Hematopoietic multipotent progenitor cell (in vitro differentiated cells): ENCODE data around the gene UNKL. TPM values are rescaled to one million over a fixed set of nuclear protein-coding genes. Genes with fewer than 3 reads are reported as not detected.

Source experiments
- DNase-seq, 3 donors: peaks; one replicate each; pipeline ENCODE4 v3.0.0-alpha.2; 2011 to 2015; ENCODE audit warnings: low read depth in 2 of 3, low spot score in 2 of 3
- total RNA-seq: library from RNA; depleted of rRNA; stranded (reverse); fragments of >200 nt; gene quantifications from one replicate; pipeline ENCODE4 v1.2.3, GENCODE V29; 2012

The UNKL gene, protein sequence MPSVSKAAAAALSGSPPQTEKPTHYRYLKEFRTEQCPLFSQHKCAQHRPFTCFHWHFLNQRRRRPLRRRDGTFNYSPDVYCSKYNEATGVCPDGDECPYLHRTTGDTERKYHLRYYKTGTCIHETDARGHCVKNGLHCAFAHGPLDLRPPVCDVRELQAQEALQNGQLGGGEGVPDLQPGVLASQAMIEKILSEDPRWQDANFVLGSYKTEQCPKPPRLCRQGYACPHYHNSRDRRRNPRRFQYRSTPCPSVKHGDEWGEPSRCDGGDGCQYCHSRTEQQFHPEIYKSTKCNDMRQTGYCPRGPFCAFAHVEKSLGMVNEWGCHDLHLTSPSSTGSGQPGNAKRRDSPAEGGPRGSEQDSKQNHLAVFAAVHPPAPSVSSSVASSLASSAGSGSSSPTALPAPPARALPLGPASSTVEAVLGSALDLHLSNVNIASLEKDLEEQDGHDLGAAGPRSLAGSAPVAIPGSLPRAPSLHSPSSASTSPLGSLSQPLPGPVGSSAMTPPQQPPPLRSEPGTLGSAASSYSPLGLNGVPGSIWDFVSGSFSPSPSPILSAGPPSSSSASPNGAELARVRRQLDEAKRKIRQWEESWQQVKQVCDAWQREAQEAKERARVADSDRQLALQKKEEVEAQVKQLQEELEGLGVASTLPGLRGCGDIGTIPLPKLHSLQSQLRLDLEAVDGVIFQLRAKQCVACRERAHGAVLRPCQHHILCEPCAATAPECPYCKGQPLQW
- 45.5 TPM for total RNA-seq

DNA sequence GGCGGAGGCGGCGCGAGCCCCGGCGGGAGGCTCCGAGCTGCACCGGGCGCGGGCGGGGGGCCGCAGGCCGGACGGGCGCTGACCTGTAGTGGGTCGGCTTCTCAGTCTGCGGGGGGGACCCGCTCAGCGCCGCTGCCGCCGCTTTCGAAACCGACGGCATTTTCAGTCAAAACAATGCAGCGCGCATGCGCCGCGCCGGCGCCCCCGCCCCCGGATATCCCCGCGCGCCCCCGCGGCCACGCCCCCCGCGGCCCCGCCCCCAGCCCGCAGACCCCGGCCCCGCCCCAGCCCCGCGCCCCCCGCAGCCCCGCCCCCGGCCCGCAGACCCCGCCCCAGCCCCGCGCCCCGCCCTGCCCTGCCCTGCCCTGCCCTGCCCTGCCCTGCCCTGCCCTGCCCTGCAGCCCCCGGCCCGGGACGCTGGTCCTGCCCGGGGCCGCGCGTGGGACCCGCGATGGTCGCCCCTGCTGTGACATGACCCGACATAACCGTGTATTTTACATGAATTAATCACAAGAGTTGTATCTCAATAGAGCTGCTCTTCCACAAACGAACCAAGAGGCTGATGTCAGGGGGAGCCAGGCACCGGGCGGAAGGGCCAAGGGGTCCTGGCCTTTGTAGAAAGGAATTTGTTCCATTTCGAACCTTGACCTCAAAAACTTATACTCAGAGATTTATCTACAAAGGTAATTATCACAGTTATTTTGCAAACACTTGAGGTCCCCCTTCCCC is at the start of gene UNKL:
Gene UNKL, minus strand, starts transcription at position 173 of the 729 bp plus-strand sequence. Its CDS starts 13 bp downstream, at position 160.
- DNase-seq, result peak; percentile 76 to 80 (median 78)

GRCh38 chr16:1461146-1461545 is 46.6 kb upstream of the UNKL start:
- no peak for DNase-seq

DNA sequence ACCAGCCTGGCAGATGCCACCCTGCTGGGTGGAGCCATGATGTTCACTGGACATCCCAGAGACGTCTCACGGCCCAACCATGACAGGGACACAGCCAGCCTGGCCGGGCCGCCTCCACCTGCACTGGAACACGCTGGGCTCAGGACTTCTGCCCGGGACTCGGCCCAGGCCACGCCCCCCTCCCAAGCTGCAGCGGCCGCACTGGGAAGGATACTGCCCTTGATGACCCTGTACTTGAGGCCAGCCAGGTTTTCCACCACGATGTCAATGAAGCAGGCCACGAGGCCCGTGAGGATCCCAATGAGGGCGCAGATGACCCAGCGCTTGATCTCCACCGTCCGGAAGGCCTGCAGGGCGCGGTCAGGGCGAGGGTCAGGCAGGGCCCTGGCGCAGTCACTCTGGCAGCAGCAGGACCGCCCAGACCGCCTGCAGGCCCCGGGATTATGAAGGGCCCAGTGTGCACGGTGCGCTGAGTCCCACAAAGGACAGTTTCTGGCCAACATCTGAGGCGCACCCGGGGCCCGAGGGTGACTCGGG is 46.2 kb upstream of the UNKL start:
- DNase-seq, result no peak

DNA sequence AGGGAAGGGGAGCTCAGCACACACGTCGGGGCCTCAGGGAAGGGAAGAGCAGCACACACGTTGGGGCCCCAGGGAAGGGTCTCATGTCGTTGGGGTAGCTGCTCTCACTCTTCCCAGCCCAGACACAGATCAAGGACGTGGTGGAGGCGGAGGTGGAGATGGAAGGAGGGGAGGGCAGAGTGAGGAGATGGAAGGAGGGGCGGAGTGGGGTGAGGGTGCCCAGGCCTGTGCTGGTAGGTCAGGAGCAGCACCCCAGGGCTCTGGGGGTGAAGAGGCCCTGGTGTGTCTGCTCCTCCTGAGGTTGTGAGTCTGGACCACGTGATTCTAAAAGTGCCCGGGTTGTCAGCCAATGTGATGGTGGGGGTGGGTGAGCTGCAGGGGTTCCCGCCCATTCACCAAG is 45.5 kb upstream of the UNKL start:
- no peak for DNase-seq

DNA sequence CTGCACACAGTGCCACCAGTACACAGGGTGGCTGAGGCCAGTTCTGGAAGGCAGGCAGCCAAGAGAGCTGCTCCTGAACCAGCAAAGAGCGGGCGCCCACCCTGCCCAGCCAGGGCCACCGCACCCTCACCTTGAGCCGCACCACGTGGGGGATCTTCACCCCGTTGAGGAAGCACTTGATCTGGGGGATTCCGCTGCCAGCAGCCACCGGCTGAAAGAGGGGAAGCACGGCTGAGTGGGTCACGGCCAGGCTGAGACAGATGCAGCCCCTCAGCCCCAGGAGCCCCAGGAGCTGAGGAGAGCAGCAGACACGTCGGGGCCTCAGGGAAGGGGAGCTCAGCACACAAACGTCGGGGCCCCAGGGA is 44.5 kb upstream of the UNKL start:
- DNase-seq, result peak in 2 of 3 donors; percentile 44 to 52

DNA sequence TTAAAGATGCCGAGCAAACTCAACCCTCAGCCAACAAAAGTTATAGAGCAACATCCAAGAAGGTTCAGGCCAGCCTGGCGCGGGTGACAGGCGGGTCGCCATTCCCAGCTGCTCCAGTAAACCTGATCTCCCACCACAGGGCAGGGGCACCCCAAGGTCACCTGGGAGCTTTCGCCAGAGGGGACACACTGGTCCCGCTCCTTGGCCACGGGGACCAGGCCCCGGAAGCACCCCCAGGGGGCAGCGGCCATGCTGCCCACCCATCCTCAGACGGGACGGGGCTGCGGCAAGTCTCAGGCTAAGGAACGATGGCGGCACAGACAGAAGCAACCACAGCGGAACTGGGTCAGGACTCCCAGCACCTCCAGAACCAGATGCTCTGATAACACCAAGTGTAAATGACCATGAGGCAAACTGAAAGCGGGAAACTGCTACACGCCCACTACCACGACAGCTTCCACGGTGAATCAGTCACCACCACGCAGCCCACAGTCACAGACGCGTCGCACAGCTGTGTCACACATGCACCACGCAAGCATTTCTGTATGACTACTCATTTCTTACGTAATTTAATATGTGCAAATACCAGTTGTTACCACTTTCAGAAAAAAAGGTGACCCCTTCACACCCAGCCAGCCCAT is 44.0 kb upstream of the UNKL start:
- DNase-seq, result no peak

DNA sequence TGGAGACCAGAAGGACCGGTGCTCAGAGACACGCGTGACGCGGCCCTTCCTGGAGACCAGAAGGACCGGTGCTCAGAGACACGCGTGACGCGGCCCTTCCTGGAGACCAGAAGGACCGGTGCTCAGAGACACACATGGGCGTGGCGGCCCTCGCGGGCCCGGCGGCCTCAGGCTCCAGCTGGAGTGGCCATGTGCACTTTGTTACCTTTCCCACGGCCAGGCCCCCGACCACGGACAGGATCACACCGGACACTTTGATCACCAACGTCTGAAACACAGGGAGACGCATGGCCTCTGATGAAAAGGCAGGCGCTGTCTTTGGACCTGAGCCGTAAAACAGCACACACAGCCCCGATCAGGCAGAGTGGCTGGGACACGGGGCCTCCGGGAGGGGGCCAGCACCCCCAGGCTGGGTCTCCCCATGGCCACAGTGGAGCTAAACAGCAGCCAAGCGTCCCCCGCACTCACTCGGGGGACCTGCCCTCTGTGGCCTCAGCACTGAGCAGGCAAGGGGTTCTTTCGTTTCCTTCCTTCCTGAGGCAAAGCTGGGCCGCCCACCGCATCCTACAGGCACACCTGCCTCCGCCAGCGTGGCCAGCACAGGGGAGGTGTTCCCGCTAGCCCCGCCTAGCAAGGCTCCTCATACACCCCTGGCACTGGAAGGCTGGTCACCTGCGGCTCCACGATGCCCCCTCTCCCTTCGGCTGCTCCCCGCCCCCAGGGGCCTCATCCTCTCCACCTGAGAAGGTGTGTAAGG is 43.2 kb upstream of the UNKL start:
- DNase-seq, result peak in 1 of 3 donors; percentile 63

- DNase-seq, result no peak
These were observed 42.4 kb upstream of the UNKL start for GRCh38 chr16:1456951-1457350.

DNA sequence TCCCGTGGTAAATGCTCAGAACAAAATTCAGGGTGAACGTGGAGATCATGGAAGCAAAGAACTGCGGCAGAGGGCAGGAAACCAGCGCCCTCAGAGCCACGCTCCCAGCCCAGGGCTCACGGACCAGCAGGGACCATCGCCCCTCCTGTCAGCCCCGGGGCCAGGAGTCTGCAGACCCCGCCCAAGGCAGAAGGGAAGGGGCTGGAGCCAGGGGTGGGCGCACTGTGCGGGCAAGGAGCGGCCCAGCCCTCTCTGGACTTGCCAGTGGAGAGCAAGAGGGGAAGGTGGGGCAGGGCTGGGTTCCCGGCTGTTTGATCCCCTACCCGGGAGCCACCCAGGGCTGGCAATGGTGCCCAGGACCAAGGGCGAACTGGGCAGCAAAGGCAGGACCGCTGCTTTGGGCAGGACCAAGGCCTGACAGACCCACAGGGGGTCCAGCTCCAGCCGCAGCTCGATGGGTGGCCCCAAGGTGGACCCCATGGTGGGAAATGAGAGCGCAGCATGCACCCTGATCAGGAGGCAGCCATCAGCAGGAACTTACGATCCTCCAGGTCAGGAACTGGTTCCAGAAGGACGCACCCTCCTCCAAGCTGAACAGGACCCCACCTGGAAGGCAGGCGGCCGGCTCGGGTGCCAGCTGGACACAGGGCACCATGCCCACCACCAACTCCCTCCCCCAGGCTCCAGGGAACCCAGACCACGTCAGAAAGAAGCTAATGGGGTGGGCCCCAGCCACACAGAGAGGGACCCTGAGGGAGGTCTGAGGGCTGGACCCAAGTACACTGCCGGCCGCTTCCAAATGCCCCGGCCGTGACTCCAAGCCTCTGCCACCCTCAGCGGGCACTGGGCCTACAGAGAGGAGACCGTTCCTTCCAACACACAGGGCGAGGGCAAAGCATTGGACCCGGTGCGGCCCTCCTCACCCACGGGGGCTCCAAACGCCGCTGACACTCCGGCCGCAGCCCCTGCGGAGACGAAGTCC is 41.0 kb upstream of the UNKL start:
- DNase-seq, result no peak

DNA sequence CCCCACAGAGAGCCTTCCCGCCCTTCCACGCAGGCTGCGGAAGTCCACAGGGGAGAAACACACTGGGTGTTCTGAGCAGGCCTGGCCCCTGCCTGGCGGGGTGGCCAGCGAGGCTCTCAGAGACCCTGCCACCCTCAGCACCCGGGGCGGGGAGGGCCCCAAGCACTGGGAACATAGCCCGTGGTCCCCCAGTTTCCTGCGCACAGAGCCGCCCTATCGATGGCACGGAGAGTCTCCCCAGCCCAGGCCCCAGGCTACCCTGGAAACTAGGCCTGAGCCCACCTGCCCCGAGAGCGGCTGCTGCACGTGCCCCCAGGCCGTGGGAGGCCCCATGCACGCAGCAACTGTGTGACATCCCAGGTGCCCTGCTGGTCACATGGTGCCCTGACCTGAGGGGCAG is 40.1 kb upstream of the UNKL start:
- no peak for DNase-seq

GRCh38 chr16:1453316-1453715 is 38.8 kb upstream of the UNKL start:
- DNase-seq, result no peak

DNA sequence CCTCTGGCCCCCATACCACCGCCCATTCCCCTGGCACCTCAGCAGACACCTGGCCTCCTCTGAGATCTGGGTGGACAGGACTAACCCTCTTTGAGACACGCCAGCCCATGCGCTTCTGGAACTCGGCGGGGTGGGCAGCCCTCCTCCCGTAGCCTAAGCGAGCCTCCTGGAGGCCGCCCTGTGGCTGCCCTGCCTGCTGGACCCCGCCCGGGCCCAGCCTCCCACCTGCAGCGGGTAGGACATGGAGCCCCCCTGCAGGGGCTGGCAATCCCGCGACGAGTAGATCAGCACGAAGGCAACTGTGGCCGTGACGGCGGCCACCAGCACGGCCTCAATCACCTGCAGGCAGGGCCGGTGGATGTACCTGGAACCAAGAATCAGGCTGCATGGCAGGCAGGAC is 38.0 kb upstream of the UNKL start:
- no peak for DNase-seq

DNA sequence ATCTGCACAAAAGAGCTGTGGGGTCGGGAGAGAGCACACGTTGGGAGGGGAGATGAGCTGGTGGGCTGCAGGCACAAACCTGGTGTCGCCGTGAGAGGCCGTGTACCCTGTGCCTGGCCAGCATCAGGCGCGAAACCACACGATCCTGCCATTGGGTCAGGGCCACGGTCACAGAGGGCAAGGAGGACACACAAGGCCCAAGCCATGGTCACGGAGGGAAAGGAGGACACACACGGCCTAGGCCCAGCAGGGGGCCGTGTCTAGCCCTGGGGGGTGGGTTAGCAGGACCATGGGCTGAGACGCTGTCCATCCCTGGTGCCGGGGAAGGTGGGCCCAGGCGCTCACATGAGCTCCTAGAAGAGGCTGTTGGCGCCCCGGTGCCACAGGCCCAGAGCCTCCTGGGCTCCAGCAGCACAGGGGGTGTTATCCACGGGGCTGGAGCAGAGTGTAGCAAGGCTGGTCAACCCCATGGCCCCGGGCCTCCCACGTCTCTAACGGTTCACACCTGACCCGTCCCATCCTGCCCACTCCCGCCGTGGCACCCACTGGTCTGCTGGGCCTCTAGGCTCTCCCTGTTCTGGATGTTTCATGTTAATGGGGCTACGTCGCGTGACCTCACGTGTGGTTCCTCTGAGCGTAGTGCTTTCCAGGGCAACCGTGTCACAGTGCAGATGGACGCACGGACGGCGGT is 37.3 kb upstream of the UNKL start:
- no peak for DNase-seq

DNA sequence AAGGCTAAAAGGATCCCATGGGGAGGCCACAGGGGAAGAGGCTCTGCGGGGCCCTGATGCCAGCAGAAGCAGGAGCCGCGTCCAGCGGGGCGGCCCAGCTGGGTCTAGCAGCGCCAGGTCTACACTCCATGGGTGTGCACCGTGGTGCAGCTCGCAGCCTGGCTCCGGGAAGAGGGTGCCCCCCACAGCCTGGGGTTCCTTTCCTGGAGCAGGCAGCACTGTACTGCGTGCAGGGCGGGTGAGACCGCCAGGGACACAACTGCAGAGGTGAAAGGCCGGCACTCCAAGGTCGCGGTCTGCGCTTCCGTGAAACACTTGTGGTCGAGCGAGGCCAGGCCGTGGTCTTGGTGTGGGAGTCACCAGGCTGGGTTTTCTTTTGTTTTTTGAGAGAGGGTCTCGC is 36.3 kb upstream of the UNKL start:
- no peak for DNase-seq

DNA sequence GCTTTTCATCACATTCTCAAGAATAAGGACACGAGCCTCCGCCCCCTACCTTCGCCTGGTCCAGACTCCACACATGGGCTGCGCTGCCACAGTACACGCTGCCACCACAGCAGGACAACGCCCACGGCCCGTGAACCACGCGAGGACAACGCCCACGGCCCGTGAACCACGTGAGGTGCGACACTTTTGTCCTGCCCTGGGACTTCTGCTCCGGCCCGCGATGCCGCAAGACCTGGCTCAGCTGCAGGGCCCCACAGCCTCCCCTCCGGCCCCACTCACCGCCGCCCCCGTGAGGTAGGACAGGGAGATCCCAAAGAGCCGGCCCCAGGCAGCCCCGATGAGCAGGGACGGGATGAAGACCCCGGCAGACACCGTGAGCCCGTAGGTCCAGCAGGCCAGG is 35.7 kb upstream of the UNKL start:
- DNase-seq, result no peak

DNA sequence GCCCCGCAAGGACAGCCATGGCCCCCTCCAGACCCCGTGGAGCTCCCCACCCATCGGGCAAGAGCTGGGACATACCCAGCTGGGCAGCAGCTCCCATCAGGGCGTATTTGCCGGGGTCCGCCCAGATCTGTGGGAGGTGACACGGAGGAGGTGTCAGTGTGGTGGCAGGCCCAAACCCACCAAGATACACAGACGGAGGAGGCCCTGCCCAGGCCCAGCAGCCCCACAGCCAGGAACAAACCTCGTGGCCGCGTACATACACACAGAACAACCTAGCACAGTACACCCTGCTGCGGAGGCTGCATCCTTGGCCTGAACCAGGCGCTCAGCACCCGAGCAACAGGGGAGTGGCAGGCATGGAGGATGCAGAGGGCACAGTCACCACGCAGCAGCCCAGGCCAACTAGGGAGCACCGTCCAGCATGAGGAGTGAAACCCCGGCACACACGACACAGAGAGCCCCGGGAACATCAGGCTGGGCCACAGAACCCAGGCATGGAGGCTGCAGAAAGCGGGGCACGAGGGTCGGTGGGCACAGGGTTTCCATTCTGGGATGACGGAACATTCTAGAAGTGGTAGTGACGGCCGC is 34.8 kb upstream of the UNKL start:
- DNase-seq, result no peak

GRCh38 chr16:1448536-1449116 is 34.1 kb upstream of the UNKL start:
- DNase-seq, result no peak

DNA sequence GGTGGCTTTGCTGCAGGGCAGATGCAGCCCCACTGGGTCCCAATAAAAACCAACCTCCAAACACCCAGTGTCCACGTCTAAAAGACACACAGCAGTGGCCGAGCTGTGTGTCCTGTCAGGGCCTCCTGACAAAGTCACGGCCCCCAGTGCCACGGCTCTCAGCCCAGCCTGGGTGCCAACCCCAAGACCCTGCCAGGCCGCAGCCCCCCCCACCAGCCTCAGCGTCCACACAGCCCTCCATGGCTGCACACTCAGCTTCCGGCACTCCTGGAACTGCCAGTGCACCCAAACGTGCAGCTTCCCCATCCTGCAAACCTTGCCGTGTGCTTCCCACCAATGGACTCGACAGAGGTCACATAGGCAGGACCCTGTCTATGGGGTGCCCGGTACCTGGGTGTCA is 33.5 kb upstream of the UNKL start:
- DNase-seq, result no peak
